Fibroblast of mammary gland (primary cell): Measurements from ENCODE around the gene RAB40B.

Source experiments
- DNase-seq: peaks from one replicate; pipeline ENCODE4 v3.0.0-alpha.2; 2010; ENCODE audit warnings: low read depth
- H3K4me3 ChIP-seq: 2 replicates; pipeline ENCODE4 v1.5.1; 2011; ENCODE audit warnings: low read depth, mild to moderate bottlenecking, low read length, moderate library complexity; ENCODE audit not compliant: control insufficient read depth
- TF ChIP-seq, protein P1 (sequence below): conservative IDR thresholded peaks from 2 replicates; pipeline ENCODE4 v1.5.1; 2011; ENCODE audit warnings: low read depth, low read length, inconsistent platforms; ENCODE audit not compliant: control insufficient read depth, insufficient read depth

The RAB40B gene

DNA sequence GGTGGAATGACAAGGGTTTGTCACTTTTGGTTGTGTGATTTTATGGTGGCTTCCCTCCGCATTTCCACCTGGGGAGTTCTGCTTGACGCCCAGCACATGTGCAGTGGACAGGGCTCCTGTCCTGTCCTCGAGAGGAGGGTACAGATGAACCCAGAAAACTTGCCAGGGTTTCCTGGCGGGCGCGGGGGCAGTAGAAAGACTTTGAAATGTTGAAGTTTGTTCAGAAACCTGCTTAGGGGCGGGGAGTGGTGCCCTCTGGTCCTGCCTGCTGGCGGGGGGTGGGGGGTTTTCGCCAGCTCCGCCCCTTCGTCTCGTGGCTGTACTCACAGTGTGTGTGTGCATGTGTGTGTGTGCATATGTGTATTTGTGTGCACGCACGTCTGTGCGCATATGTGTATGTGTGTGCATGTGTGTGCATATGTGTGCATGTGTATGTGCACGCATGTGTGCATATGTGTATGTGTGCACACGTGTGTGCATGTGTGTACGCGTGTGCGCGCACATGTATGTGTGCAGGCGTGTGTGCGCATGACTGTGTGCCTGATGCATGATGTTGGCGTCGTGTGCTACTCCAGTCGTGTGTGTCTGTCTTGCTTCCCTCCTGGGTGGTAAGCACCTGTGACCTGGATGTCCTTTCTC, 24.8 kb upstream of the RAB40B start:
- H3K4me3 ChIP-seq: no peak overlapping the region
- no peak for DNase-seq
- TF ChIP-seq, protein P1, sequence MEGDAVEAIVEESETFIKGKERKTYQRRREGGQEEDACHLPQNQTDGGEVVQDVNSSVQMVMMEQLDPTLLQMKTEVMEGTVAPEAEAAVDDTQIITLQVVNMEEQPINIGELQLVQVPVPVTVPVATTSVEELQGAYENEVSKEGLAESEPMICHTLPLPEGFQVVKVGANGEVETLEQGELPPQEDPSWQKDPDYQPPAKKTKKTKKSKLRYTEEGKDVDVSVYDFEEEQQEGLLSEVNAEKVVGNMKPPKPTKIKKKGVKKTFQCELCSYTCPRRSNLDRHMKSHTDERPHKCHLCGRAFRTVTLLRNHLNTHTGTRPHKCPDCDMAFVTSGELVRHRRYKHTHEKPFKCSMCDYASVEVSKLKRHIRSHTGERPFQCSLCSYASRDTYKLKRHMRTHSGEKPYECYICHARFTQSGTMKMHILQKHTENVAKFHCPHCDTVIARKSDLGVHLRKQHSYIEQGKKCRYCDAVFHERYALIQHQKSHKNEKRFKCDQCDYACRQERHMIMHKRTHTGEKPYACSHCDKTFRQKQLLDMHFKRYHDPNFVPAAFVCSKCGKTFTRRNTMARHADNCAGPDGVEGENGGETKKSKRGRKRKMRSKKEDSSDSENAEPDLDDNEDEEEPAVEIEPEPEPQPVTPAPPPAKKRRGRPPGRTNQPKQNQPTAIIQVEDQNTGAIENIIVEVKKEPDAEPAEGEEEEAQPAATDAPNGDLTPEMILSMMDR: no peak

DNA sequence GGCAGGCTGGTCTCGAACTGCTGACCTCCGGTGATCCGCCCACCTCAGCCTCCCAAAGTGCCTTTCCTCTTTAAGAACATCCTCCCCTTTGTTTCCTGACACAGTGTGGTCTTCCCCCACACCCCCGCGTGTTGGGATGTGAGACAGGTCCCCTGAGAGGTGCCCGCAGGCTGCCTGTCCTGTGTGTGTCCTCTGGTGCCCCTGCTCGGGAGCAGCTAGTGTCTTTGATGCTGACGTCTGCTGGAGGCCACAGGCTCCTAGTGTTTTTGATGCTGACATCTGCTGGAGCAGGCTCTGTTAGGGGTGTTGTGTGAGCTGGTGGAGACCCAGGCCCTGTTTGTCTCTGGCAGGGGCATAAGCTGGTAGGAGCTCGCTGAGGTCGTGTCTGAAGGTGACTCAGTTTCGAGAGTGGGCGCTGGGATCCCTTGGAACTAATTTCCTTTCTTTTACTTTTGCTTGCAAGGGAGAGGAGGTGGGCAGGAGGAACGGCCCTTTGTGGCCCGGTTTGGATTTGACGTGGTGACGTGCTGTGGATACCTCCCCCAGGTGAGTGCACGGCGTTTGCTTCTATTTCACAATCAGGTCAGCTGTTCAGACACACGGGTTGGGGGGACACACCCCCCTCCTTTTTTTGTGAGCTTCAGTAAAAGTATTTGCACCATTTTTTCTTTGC, 24.0 kb upstream of the RAB40B start:
- H3K4me3 ChIP-seq: no peak overlapping the region
- TF ChIP-seq, protein P1: no peak
- DNase-seq: no peak

DNA sequence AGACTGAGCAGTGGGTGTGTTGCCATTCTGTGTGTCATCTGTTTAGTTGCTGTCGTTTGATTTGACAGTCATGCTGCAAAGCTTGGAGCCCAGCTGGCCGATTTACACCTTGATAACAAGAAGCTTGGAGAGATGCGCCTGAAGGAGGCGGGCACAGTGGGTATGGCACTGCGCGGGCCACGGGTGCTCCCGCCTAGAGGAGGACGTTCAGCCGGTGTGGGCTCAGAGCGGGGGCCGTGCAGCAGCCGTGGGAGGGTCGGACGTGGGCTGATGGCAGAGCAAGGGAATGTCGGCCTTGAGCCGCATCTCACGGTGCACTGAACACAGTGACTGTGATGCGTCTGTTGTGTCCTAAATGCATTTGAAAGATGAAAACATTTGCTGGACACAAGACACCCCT, 21.7 kb upstream of the RAB40B start:
- TF ChIP-seq, protein P1: no peak
- DNase-seq: no peak
- no peak overlapping the region for H3K4me3 ChIP-seq

DNA sequence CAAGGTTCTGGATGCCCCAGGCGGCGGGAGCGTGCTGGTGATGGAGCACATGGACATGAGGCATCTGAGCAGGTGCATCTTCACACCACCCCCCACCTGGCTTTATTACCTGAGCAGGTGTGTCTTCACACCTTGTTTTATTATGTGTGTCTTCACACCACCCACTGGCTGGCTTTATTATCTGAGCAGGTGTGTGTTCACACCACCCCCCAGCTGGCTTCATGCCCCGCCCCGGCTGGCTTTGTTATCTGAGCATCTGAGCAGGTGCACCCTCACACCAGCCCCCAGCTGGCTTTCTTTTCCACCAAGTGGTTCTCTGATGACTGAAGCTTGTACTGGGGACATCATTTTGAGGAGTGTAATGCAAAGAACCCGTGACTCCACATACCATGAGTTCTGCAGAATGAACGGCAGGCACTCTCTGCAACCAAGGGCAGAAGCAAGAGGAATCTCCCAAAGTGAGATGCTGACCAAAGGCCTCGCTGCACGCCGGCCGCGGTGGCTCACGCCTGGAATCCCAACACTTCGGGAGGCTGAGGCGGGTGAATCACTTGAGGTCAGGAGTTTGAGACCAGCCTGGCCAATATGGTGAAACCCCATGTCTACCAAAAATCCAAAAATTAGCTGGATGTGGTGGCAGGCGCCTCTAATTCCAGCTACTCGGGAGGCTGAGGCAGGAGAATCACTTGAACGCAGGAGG, 20.6 kb upstream of the RAB40B start:
- no peak for DNase-seq
- H3K4me3 ChIP-seq: no peak overlapping the region
- TF ChIP-seq, protein P1: no peak

DNA sequence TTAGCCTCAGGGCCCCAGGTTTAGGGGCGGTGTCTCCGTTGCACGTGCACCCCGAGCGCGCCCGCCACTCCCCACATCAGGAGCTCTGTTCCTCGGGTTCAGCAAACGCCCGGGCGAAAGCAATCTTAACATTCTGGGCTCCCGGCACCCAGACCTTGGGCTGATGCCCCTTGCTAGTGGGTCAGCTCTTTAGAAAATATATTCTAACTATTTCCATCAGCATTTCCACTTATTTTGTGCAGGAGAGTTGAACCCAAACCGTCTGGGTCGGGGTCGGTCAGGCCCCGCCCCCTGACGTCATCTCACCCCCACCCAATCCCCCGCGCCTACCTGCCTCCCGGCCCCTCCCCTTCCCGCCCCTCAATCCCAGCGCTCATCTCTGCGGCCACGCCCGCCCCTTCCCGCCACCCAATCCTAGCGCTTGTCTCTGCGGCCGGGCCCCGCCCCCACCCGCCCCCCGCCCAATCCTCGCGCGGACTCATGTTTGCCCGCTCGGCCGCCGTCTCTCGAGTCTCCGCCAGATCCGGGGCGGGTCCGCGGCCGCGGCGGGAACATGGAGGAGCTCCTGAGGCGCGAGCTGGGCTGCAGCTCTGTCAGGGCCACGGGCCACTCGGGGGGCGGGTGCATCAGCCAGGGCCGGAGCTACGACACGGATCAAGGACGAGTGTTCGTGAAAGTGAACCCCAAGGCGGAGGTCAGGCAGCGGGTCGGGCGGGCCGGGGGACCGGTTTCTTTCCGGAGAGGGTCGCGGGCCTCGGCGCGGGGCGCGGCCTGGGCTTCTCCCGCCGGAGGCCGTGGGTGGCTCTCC, 17.9 kb upstream of the RAB40B start, which contains the start of gene FN3KRP:
FN3KRP (plus strand) TSS at position 504 of the 808 bp plus-strand sequence; CDS start at position 554, 50 bp downstream.
- TF ChIP-seq, protein P1: no peak
- H3K4me3 ChIP-seq: peak within 1 kb of the TSS; percentile 76
- peak; percentile 87 for DNase-seq

DNA sequence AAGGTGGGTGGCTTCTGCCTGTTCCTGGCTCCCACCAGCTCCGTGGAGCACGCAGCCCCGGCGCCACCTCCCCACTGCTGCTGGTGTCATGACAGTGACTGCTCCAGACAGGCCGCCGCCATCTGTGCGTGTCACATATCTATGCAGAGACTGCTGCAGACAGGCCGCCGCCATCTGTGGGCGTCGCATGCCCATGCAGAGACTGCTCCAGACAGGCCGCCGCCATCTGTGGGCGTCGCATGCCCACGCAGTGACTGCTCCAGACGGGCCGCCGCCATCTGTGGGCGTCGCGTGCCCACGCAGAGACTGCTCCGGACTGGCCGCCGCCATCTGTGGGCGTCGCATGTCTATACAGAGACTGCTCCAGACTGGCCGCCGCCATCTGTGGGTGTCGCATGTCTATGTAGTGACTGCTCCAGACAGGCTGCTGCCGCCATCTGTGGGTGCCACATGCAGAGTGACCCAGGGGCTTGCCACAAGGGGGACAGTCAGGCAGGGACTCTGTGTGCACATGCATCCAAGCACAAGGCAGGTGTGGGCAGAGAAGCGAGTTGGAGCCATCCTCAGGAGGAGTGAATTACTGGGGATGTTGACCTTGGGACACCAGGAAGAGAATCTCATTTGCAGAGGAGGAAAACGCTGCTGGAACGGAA, 14.7 kb upstream of the RAB40B start:
- DNase-seq: no peak

More for the DNA sequence above, 14.7 kb upstream of the RAB40B start:
- no peak overlapping the region for H3K4me3 ChIP-seq
- TF ChIP-seq, protein P1: no peak
